OCI-LY3 (cell line): ENCODE data around the gene CLDND2.

ENCODE experiments used
- CTCF ChIP-seq: fragments of 200-600, 300-600 bp; sonication (generic); IDR thresholded peaks from 2 replicates; pipeline ENCODE4 v1.5.1; 2014; ENCODE audit warnings: antibody characterized with exemption, low read length, low read depth
- EZH2phosphoT487 ChIP-seq: fragments of 200-600 bp; shearing (Covaris generic); IDR thresholded peaks from 2 replicates; pipeline ENCODE4 v1.6.1; 2018; ENCODE audit warnings: antibody characterized with exemption, mixed run types, low read depth

- TF ChIP-seq CTCF (no peak), EZH2phosphoT487 (no peak)
Measured at GRCh38 chr19:51410950-51411748, 42.3 kb upstream of the CLDND2 start.
